DMS79 treated with DMSO at 0.1 percent for 48 hours (cell line): ENCODE results near the gene GABRR1.
A peak's percentile ranks its signal among the peaks of the same experiment; 100 is the strongest.
"Not testable (repeated sequence)": the region's sequence is repeated elsewhere in the genome, so short reads cannot be mapped to it uniquely, and the experiment has no call there.

ENCODE experiments used
- DNase-seq: peaks from one replicate; lab custom pipeline; 2025; lab: John Stamatoyannopoulos, UW

Gene GABRR1

GRCh38 chr6:89217299-89217910 lies at the start of gene GABRR1:
GABRR1 (minus strand) TSS chr6:89217358; CDS start chr6:89217322, 36 bp downstream.
- DNase-seq: no peak

- no peak for DNase-seq
Measured at GRCh38 chr6:89264296-89264695, 47.1 kb upstream of the GABRR1 start.

DNA sequence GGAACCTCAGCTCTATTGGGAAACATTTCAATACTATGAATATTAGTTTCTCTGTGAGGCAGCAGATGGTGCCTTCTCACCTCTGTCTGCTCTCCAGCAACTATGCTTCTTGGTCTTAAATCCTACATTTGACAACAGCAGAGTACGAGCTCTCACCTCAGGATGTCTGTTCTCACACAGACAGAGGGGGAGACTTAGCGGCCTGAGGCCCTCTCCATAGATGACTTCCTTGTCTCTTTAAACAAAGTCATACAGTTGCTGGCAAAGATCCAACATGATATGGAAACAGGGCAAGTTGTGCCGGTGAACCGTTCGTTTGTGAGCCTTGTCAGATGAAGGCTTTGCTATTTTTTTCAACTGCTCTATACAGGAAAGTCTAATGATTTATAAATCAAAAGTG lies 43.7 kb upstream of the GABRR1 start:
- DNase-seq: peak; percentile 15

DNA sequence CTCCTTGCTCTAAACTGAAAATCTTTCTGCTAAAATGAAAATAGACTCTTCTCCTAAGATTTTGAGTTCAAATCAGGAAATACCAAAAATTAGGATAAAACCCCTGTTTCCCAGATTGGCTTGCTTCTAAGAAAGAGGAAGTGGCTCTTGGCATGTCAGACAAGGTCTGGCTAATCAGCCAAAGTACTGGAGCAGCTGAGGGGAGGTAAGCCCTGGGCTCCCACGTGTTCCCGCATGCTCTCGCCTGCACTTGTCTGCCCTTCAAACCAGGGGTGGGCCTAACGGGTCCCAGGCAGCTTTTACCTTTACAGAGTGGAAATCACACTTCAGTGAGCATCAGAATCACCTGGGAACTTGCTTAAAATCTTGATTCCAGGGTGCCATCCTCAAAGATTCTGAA lies 43.2 kb upstream of the GABRR1 start:
- DNase-seq: no peak

GRCh38 chr6:89258912-89259311 lies 41.8 kb upstream of the GABRR1 start:
- no peak for DNase-seq

DNA sequence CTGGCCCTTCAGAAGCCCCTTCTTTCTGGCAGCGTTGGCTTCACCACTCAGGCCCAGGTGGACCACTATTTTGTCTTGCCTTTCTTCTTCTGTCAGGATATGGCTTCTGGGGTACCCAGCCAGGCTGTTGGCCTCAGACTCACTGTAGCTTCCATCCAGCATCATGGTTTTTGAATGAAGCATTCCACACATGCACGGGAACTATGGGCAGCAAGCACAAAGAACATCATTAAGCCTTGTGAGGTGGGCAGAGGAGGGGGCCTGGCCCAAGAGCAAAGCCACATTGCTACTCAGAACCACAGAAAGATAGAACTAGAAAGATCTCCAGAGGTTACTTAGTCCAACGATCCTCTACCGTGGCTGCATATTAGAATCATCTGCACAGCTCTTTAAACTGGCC lies 40.6 kb upstream of the GABRR1 start:
- DNase-seq: no peak

DNA sequence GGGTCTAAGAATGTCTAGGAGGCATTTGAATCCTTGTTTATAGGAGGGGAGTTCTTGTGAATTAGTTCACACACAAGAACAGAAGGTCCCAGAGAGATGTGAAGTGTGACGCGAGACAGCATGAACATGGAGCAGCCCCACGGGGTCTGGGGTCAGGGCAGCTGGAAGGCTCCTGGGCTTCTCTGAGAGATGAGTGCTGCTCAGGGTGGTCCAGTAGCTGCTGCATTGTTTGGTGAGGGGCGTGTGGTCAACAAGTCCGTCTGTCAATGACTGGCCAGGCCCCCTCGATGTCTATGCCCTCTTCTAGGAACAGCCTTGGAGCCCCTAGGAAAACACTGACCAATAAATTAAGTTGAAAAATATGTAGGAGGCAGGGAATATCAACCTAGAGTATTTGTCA lies 40.2 kb upstream of the GABRR1 start:
- DNase-seq: no peak

DNA sequence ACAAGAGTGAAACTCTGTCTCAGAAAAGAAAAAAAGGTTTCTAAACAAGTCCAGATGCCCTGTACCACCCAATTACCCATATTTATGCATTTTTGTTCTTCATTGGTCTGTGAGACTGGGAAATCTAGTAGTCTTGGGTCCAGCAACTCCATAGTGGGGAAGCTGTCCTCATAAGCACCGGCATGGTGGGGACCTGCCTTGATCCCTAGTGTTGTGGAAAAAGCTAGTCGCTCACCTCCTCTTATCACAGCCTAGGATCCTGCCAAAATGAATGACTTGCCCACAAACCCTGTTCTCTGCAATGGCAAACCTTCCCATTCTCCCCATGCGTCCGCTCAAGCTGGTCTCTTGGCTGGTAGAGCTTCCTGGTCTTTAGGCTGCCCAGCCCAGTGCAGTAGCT lies 38.3 kb upstream of the GABRR1 start:
- no peak for DNase-seq

DNA sequence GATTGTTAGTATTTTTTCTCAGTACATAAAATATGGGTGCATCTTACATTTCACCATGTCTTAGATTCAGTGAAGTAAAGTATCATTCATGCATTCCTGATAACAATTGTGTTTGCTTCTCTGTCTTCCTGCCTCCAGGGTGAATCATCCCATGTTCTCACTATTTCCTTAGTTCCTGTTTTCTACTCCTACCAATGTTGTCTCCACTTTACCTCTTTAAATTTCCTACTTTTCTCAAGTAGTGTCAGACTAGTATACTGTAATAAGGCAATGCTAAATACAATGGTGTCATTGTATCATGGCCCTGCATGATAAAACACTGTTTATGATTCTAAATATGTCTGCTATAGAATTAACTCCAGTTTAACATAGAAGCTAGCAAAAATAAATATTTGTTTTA lies 37.4 kb upstream of the GABRR1 start:
- DNase-seq: no peak

DNA sequence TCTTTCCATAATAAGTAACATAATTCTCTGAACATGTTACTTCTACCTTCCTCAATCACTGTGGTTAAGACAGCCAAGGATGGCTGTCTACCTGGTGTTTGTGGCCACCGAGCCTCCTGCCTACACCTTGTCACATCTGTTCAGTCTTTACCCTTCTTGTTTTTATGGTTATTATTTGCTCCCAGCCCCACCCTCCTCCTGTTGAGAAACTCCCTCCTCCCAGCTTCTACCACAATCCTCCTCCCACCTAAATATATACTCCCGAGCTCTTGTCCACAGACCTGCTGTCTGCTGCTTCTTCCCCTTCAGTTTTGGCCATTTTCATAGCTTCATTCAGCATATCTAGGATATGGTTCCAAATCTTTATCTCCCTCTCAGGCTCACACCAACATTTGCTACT lies 35.7 kb upstream of the GABRR1 start:
- no peak for DNase-seq

DNA sequence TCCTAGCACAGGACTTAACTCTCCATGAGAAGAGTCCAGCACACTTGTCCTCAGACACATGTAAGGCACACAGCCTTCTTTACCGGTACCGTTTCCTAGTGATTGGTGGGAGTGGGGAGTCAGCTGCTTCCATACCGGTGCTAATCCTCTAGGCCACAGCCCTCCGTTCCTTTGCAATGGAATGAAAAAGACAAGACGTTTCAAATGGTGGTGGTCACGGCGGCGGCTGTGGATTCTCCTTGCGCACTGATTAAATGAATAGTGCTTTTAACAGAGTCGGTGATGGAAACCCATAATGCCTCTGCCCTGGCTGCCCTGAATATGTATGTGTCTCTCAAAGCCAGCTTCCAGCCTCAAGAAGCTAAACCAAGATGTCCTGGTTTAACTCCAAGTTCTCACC lies 34.8 kb upstream of the GABRR1 start:
- no peak for DNase-seq

GRCh38 chr6:89251170-89251569 lies 34.0 kb upstream of the GABRR1 start:
- no peak for DNase-seq

GRCh38 chr6:89250239-89250638 lies 33.1 kb upstream of the GABRR1 start:
- DNase-seq: no peak

DNA sequence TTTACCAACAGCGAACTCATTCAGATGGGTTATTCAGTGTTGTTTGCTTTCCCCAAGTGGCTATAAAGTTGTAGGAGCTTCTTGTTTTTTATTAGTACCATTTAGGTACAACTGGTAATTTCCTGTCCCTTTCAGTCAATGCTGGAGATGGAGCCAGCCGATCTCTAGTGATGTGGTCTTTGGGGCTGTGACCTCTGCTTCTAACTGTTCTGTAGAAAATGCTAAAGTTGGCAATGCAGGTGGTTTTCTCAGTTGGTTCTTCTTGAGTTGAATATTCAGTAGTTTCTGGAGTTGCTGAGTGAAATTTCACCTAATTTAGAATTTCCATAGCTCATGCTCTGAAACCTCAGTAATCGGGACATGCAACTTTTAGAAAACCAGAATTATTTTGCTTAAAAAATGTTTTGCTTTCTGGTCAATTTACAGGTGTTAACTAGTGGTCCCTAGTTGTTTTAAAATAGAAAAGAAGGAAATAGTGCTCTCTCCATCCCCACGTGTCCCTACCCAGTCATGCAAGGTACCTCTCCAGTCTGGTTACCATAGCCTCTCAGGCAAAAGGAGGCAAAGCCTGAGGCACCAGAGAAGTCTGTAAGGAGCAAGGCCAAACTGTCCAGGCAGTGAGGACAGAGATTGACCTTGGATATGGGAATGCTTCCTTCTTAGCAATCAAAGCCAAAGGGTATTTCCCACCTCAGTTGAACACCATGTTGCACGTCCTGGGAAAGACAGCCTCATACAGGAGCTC lies 27.3 kb upstream of the GABRR1 start:
- no peak for DNase-seq

DNA sequence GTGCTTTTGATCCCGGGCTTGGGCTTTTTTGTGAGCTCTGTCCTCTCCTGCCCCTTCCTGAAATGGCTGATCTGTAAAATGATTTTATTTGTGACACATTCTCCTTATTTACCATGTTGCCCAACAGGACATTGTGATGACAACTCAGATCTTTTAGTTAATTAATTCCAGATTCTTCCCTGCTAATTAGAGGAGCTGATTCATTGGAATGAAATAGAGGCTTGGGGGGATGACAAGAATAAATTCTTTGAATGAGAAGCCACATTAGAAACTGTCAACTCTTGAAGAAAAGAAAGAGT lies 26.1 kb upstream of the GABRR1 start:
- no peak for DNase-seq

DNA sequence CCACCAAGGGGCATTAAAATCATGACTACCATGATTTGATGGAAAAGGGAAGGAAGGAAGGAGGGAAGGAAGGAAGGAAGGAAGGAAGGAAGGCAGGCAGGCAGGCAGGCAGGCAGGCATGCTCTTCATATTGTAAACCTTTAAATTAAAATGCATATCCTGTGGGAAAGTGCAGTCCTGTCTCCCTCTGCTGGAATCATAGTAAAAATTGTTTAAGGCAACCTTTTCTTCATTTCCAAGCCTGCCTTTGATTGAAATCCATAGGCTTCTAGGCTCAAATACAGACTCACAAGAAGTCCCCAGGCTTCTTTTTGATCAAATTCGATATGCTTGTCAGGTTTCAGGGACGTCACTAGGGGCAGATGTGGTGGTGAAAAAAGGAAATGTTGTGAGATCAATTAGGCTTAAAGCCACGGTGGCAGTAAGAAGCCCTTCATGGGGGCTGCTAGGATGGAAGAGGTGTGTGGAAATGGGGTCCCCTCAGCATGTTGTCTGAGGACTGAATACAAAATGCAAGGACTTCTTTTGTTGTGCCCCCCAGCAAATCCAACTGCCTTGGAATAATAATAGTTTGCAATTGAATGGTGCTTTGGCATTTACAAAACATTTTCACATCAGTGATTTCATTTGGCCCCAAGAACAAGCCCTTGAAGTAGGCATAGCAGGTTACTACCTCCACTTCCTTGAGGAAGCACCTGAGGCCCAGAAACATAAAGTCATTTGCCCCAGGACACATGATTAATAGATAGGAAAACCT lies 25.6 kb upstream of the GABRR1 start:
- no peak for DNase-seq

DNA sequence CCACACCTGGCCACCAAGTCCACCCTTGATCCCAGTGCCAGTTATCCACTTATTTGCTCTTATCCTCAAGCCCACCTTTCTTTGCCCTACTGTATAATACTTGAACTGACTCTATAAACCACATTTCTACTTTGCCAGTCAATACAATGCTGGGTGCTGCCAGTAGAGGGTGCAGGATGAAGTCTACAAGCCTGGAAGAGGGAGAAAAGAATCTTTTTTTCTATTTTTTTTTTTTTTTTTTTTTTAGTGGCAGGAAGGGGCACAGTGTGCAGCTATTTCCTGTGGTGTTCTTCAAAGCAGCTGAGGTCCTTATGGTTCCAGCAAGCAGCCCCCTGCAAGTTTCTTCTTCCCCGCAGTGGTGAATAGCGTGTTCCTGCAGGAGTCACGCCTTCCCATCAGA lies 22.2 kb upstream of the GABRR1 start:
- no peak for DNase-seq

DNA sequence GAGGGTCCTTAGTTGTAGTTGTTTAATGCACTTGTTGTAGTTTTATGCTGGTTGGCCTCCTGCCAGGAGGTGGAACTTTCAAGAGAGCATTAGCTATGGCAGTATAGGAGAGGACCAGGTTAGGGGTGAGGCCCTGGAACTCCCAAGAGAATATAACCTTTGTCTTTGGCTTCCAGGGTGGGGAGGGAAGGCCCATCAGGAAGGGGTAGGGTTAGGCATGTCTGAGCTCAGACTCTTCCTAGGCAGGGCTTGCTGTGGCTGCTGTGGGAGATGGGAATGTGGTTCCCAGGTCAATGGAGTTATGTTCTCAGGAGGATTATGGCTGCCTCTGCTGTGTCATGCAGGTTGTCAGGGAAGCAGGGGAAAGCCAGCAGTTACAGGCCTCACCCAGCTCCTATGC lies 20.0 kb upstream of the GABRR1 start:
- no peak for DNase-seq

DNA sequence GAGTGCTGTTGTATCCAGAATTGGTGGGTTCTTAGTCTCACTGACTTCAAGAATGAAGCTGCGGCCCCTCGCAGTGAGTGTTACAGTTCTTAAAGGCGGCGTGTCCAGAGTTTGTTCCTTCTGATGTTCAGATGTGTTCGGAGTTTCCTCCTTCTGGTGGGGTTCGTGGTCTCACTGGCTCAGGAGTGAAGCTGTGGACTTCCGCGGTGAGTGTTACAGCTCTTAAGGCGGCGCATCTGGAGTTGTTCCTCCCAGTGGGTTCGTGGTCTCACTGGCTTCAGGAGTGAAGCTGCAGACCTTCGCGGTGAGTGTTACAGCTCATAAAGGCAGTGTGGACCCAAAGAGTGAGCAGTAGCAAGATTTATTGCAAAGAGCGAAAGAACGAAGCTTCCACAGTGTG lies 16.4 kb upstream of the GABRR1 start:
- not testable (repeated sequence) for DNase-seq

- DNase-seq: no peak
Measured at GRCh38 chr6:89222712-89223039, 5.5 kb upstream of the GABRR1 start.

GRCh38 chr6:89221971-89222711 lies 5.0 kb upstream of the GABRR1 start:
- DNase-seq: no peak

- DNase-seq: no peak
Measured at GRCh38 chr6:89221129-89221528, 4.0 kb upstream of the GABRR1 start.

DNA sequence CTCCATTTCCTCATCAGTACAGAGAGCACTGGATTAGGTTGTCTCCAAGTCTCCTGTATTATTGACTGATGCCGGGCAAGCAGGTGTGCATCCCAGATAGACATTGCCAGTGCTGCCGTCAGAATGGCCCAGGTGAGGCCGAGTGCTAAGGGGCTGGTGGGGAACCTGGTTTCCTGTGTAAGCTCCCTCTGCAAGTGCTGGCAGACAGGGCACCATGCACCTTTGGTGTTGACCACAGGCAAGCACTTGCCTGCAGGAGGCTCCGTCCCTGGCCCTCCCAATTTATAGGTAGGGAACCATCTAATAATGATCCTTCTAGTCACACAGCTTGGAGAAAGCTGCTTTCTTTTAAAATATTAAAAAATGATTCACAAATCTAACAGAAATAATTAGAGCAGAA lies 747 bp downstream of the GABRR1 start:
- no peak for DNase-seq
